ENCODE results near the gene ITCH.

The ITCH gene

GRCh38 chr20:34524426-34524825 is 161.4 kb downstream of the ITCH start:
- Histone ChIP-seq H3K27me3 (replicated peaks; ENCODE audit: control insufficient read depth, insufficient read depth, low read length, poor library complexity, severe bottlenecking) (no peaks in the 10 kb centered on the region), H3K4me3 (ENCODE audit: insufficient read depth, low read depth, low read length, poor library complexity, severe bottlenecking) (no peak overlapping the region), H3K27ac (ENCODE audit: insufficient read depth, low read length, poor library complexity, severe bottlenecking) (no peak overlapping the region), H3K4me1 (ENCODE audit: control insufficient read depth, insufficient read depth, low read length, poor library complexity, severe bottlenecking) (no peaks in the 10 kb centered on the region), H3K9me3 (ENCODE audit: control insufficient read depth, low read length) (no peaks in the 10 kb centered on the region), H3K36me3 (ENCODE audit: control insufficient read depth, insufficient read depth, low read length) (peaks cover 31% of the 10 kb centered on the region)
- DNase-seq: no peak

DNA sequence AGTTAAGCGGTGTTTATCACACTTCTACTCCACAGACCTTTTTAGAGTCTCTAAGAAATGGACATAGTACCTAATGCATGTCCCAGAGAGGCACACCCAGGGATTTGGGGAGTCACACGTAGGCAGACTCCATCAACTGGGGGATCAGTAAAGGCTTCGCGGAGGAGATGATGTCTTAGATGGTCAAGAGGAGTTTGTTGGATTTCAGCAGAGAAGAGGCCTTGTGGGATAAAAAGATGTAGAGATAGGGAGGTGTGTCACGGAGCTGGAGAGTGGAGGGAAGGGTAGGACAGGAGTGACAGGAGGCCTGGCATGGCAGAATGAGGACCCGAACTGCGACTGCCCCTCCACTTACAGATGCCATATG is 162.3 kb downstream of the ITCH start:
- no peaks in the 10 kb centered on the region for H3K9me3 ChIP-seq (ENCODE audit: control insufficient read depth, low read length)
- H3K4me1 ChIP-seq (ENCODE audit: control insufficient read depth, insufficient read depth, low read length, poor library complexity, severe bottlenecking): no peaks in the 10 kb centered on the region
- no peak overlapping the region for H3K27ac ChIP-seq (ENCODE audit: insufficient read depth, low read length, poor library complexity, severe bottlenecking)
- H3K36me3 ChIP-seq (ENCODE audit: control insufficient read depth, insufficient read depth, low read length): peaks cover 38% of the 10 kb centered on the region
- no peak overlapping the region for H3K4me3 ChIP-seq (ENCODE audit: insufficient read depth, low read depth, low read length, poor library complexity, severe bottlenecking)
- no peaks in the 10 kb centered on the region for H3K27me3 ChIP-seq (replicated peaks; ENCODE audit: control insufficient read depth, insufficient read depth, low read length, poor library complexity, severe bottlenecking)
- no peak for DNase-seq

DNA sequence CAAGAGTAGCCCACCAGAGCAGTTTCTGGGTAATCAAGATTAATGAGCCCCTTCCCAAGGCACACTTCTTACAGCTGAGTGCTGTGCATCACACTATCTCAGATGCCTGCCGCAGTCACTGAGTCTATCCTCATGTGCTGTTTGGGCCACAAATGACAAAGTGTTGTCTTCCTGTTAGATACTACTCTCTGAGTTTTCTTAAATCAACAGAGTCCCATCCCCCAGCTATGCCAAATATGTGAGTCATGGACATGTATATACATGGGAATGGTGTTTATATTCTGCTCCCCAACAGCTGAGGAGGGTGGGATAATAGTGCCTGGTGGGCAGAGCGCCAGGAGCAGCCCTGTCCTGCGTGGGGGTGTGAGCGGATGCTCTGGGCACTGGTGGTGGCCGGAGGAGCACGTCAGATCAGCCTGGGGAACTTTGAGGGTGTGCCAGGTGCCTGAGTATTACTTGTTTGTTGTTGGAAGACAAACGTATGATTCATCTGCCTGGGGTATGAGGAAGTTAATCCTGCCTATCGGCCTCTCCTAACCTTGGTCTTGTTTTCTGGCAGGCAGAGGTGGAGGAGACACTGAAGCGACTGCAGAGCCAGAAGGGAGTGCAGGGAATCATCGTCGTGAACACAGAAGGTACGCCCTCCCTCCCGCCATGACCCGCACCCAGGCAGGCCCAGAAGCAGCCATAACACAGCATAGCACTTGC is 162.8 kb downstream of the ITCH start:
- no peak for DNase-seq
- Histone ChIP-seq H3K4me3 (ENCODE audit: insufficient read depth, low read depth, low read length, poor library complexity, severe bottlenecking) (no peak overlapping the region), H3K27me3 (replicated peaks; ENCODE audit: control insufficient read depth, insufficient read depth, low read length, poor library complexity, severe bottlenecking) (no peaks in the 10 kb centered on the region), H3K9me3 (ENCODE audit: control insufficient read depth, low read length) (no peaks in the 10 kb centered on the region), H3K4me1 (ENCODE audit: control insufficient read depth, insufficient read depth, low read length, poor library complexity, severe bottlenecking) (no peaks in the 10 kb centered on the region), H3K36me3 (ENCODE audit: control insufficient read depth, insufficient read depth, low read length) (peaks cover 43% of the 10 kb centered on the region), H3K27ac (ENCODE audit: insufficient read depth, low read length, poor library complexity, severe bottlenecking) (no peak overlapping the region)

GRCh38 chr20:34526466-34526865 is 163.4 kb downstream of the ITCH start:
- Histone ChIP-seq H3K4me3 (ENCODE audit: insufficient read depth, low read depth, low read length, poor library complexity, severe bottlenecking) (no peak overlapping the region), H3K27ac (ENCODE audit: insufficient read depth, low read length, poor library complexity, severe bottlenecking) (no peak overlapping the region), H3K27me3 (replicated peaks; ENCODE audit: control insufficient read depth, insufficient read depth, low read length, poor library complexity, severe bottlenecking) (no peaks in the 10 kb centered on the region), H3K4me1 (ENCODE audit: control insufficient read depth, insufficient read depth, low read length, poor library complexity, severe bottlenecking) (no peaks in the 10 kb centered on the region), H3K36me3 (ENCODE audit: control insufficient read depth, insufficient read depth, low read length) (peaks cover 43% of the 10 kb centered on the region), H3K9me3 (ENCODE audit: control insufficient read depth, low read length) (no peaks in the 10 kb centered on the region)
- DNase-seq: no peak

GRCh38 chr20:34527016-34527415 is 163.9 kb downstream of the ITCH start:
- no peak for DNase-seq
- Histone ChIP-seq H3K36me3 (ENCODE audit: control insufficient read depth, insufficient read depth, low read length) (peaks cover 46% of the 10 kb centered on the region), H3K9me3 (ENCODE audit: control insufficient read depth, low read length) (no peaks in the 10 kb centered on the region), H3K4me3 (ENCODE audit: insufficient read depth, low read depth, low read length, poor library complexity, severe bottlenecking) (no peak overlapping the region), H3K4me1 (ENCODE audit: control insufficient read depth, insufficient read depth, low read length, poor library complexity, severe bottlenecking) (no peaks in the 10 kb centered on the region), H3K27me3 (replicated peaks; ENCODE audit: control insufficient read depth, insufficient read depth, low read length, poor library complexity, severe bottlenecking) (no peaks in the 10 kb centered on the region), H3K27ac (ENCODE audit: insufficient read depth, low read length, poor library complexity, severe bottlenecking) (no peak overlapping the region)

DNA sequence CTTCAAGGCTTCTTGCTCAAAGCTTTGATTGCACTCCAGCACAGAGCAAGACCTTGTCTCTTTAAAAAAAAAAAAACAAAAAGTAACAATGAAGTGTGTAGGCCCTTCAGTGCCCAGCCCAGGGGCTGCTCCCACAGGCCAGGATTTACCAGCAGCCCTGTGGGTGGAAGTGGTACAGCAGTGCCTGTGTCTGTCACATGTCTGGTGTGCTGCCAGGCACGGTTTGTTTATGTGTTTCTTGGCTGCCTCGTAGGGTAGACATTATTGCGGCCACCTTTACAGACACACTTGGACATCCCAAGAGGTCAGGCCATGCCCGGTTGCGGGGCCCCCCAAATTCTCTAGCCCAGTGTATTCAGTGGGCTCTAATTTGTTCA is 165.8 kb downstream of the ITCH start:
- Histone ChIP-seq H3K27ac (ENCODE audit: insufficient read depth, low read length, poor library complexity, severe bottlenecking) (no peak overlapping the region), H3K4me3 (ENCODE audit: insufficient read depth, low read depth, low read length, poor library complexity, severe bottlenecking) (no peak overlapping the region), H3K9me3 (ENCODE audit: control insufficient read depth, low read length) (no peaks in the 10 kb centered on the region), H3K36me3 (ENCODE audit: control insufficient read depth, insufficient read depth, low read length) (peaks cover 61% of the 10 kb centered on the region), H3K4me1 (ENCODE audit: control insufficient read depth, insufficient read depth, low read length, poor library complexity, severe bottlenecking) (no peaks in the 10 kb centered on the region), H3K27me3 (replicated peaks; ENCODE audit: control insufficient read depth, insufficient read depth, low read length, poor library complexity, severe bottlenecking) (no peaks in the 10 kb centered on the region)
- DNase-seq: no peak

DNA sequence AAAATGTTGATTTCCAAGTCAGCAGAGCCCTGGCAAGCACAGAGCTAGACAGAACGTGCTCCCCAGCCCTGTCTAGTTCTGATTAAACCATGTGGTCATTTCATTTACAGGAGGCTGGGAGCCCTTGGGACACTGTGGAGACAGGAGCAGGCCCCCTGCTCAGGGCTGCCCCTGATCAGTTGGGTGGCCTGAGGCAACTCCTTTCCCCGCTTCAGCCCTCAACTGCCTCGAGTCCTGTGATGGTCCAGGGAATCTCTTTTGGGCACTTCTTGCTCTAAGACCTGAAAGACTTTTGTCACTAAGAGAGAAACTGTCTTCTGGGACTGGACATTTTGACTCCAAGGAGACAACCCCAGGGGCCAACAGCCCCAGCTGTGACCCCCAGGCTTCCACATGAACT is 166.7 kb downstream of the ITCH start:
- Histone ChIP-seq H3K27me3 (replicated peaks; ENCODE audit: control insufficient read depth, insufficient read depth, low read length, poor library complexity, severe bottlenecking) (no peaks in the 10 kb centered on the region), H3K27ac (ENCODE audit: insufficient read depth, low read length, poor library complexity, severe bottlenecking) (no peak overlapping the region), H3K9me3 (ENCODE audit: control insufficient read depth, low read length) (no peaks in the 10 kb centered on the region), H3K36me3 (ENCODE audit: control insufficient read depth, insufficient read depth, low read length) (peaks cover 66% of the 10 kb centered on the region), H3K4me3 (ENCODE audit: insufficient read depth, low read depth, low read length, poor library complexity, severe bottlenecking) (no peak overlapping the region), H3K4me1 (ENCODE audit: control insufficient read depth, insufficient read depth, low read length, poor library complexity, severe bottlenecking) (no peaks in the 10 kb centered on the region)
- no peak for DNase-seq

DNA sequence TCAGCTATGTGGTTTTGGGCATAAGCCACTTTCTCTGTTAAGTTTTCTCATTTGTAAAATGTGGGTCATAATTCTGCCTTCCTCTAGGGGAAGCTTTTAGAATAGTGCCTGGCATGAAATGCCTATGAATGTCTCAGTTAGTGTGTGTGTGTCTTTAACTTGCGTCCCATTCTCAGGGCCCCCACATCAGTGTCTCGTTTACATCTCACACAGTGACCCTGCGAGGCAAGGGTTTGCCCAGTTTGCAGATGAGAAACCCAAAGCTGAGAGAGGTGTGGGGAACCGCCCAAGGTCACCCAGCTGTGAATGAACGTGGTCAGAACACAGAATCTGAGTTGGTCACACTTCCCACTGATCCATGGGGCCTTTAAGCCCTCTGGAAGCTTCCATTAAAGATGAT is 167.3 kb downstream of the ITCH start:
- Histone ChIP-seq H3K4me3 (ENCODE audit: insufficient read depth, low read depth, low read length, poor library complexity, severe bottlenecking) (no peak overlapping the region), H3K27ac (ENCODE audit: insufficient read depth, low read length, poor library complexity, severe bottlenecking) (no peak overlapping the region), H3K27me3 (replicated peaks; ENCODE audit: control insufficient read depth, insufficient read depth, low read length, poor library complexity, severe bottlenecking) (no peaks in the 10 kb centered on the region), H3K9me3 (ENCODE audit: control insufficient read depth, low read length) (no peaks in the 10 kb centered on the region), H3K36me3 (ENCODE audit: control insufficient read depth, insufficient read depth, low read length) (peaks cover 72% of the 10 kb centered on the region), H3K4me1 (ENCODE audit: control insufficient read depth, insufficient read depth, low read length, poor library complexity, severe bottlenecking) (no peaks in the 10 kb centered on the region)
- no peak for DNase-seq

GRCh38 chr20:34531608-34532265 is 168.7 kb downstream of the ITCH start:
- H3K36me3 ChIP-seq (ENCODE audit: control insufficient read depth, insufficient read depth, low read length): peaks cover 69% of the 10 kb centered on the region
- peak overlapping the region; percentile 12 for H3K27ac ChIP-seq (ENCODE audit: insufficient read depth, low read length, poor library complexity, severe bottlenecking)

DNA sequence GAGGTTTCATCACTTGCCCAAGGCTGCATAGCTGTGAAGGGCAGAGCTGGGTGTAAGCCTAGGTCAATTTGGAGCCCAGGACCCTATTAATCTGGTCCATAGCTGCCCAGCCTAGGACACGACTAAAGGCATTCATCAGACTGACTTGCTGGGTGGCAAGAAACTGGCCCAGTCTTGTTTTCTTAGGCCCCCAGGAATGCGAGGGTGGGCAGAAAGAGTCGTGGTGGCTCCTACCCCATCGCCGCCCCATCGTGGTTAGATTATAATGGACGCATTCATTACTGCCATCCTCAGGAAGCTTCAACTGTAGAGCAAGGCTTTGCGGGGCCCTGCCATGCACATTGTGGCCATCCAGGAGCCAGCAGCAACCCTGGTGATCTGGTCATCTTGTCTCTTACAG is 169.2 kb downstream of the ITCH start:
- Histone ChIP-seq H3K4me3 (ENCODE audit: insufficient read depth, low read depth, low read length, poor library complexity, severe bottlenecking) (no peak overlapping the region), H3K27me3 (replicated peaks; ENCODE audit: control insufficient read depth, insufficient read depth, low read length, poor library complexity, severe bottlenecking) (no peaks in the 10 kb centered on the region), H3K27ac (ENCODE audit: insufficient read depth, low read length, poor library complexity, severe bottlenecking) (no peak overlapping the region), H3K4me1 (ENCODE audit: control insufficient read depth, insufficient read depth, low read length, poor library complexity, severe bottlenecking) (no peaks in the 10 kb centered on the region), H3K9me3 (ENCODE audit: control insufficient read depth, low read length) (no peaks in the 10 kb centered on the region), H3K36me3 (ENCODE audit: control insufficient read depth, insufficient read depth, low read length) (peaks cover 67% of the 10 kb centered on the region)
- DNase-seq: no peak

More at GRCh38 chr20:34531608-34532265, 168.7 kb downstream of the ITCH start:
- no peak for DNase-seq
- no peaks in the 10 kb centered on the region for H3K4me1 ChIP-seq (ENCODE audit: control insufficient read depth, insufficient read depth, low read length, poor library complexity, severe bottlenecking)
- H3K9me3 ChIP-seq (ENCODE audit: control insufficient read depth, low read length): no peaks in the 10 kb centered on the region
- no peak overlapping the region for H3K4me3 ChIP-seq (ENCODE audit: insufficient read depth, low read depth, low read length, poor library complexity, severe bottlenecking)
- no peaks in the 10 kb centered on the region for H3K27me3 ChIP-seq (replicated peaks; ENCODE audit: control insufficient read depth, insufficient read depth, low read length, poor library complexity, severe bottlenecking)

Data from effector memory CD4-positive, alpha-beta T cell (primary cell).